Measurements from ENCODE around the gene TRIB2.

GRCh38 chr2:12718711-12719399 is 2.1 kb downstream of the TRIB2 start:
- TF ChIP-seq, protein P1, sequence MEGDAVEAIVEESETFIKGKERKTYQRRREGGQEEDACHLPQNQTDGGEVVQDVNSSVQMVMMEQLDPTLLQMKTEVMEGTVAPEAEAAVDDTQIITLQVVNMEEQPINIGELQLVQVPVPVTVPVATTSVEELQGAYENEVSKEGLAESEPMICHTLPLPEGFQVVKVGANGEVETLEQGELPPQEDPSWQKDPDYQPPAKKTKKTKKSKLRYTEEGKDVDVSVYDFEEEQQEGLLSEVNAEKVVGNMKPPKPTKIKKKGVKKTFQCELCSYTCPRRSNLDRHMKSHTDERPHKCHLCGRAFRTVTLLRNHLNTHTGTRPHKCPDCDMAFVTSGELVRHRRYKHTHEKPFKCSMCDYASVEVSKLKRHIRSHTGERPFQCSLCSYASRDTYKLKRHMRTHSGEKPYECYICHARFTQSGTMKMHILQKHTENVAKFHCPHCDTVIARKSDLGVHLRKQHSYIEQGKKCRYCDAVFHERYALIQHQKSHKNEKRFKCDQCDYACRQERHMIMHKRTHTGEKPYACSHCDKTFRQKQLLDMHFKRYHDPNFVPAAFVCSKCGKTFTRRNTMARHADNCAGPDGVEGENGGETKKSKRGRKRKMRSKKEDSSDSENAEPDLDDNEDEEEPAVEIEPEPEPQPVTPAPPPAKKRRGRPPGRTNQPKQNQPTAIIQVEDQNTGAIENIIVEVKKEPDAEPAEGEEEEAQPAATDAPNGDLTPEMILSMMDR (IDR thresholded peaks at IDR 0.05; ENCODE audit: poor library complexity): no peak
- no peak for TF ChIP-seq EZH2phosphoT487 (IDR thresholded peaks at IDR 0.05; ENCODE audit: low read depth, severe bottlenecking, unreplicated experiment)

Measured in hepatocyte (in vitro differentiated cells).